K562 (cell line): ENCODE data around the gene LSP1. TPM values are rescaled to one million over a fixed set of nuclear protein-coding genes. Genes with fewer than 3 reads are reported as not detected.

Experiments used
- ATAC-seq: fragments of 200-7000 bp; cut with Tn5 transposase; 3 replicates; pipeline ENCODE4 v1.9.1; 2020; ENCODE audit warnings: moderate library complexity
- BruUV-seq: library from RNA; stranded (reverse); fragments of 400-500 nt; replicated peaks from 2 replicates; lab custom pipeline; 2021; lab: Mats Ljungman, UMichigan
- CTCF ChIA-PET: fragments of 300-600 bp; formaldehyde crosslinking; extraction: SDS; loops from one replicate; lab custom pipeline; 2021; ENCODE audit warnings: low intra/inter-chr PET ratio; lab: Yijun Ruan, JAX
- POLR2A ChIA-PET: fragments of 300-600, 350-650 bp; sonication (Branson Sonifier 250); formaldehyde crosslinking; extraction: SDS; loops from one replicate; lab custom pipeline; 2021; ENCODE audit warnings: antibody characterized with exemption, inconsistent platforms; lab: Yijun Ruan, JAX
- DNase-seq, 4 experiments: peaks; one replicate each; pipeline versions ENCODE4 v3.0.0 to v3.0.0-alpha.2; 2011 to 2018; ENCODE audit warnings: low spot score in 3 of 4, mixed read lengths in 3 of 4; ENCODE audit errors: extremely low read depth in 1 of 4
- FAIRE-seq: peaks from 2 replicates; lab custom pipeline; 2011; peaks lifted over from hg19 to GRCh38; lab: Jason Lieb, UNC
- H2AFZ ChIP-seq: 2 replicates; pipeline ENCODE4 v1.6.0; 2011; ENCODE audit warnings: low read depth, low read length, control low read depth, inconsistent platforms
- H3K27ac ChIP-seq: fragments of 200-600 bp; 3 replicates; pipeline ENCODE4 v1.8.0; 2011; ENCODE audit warnings: low read depth, mild to moderate bottlenecking, control low read depth, inconsistent platforms, low read length, moderate library complexity, mixed read lengths; ENCODE audit errors: extremely low read depth
- H3K27me3 ChIP-seq, 2 experiments: fragments of 300-600 bp in 1 of 2; 2 replicates in 1 of 2; 3 replicates in 1 of 2; pipeline versions ENCODE4 v1.6.0 to v1.8.0; 2011; ENCODE audit warnings: inconsistent platforms in 2 of 2, low read length in 2 of 2, mild to moderate bottlenecking in 1 of 2, mixed read lengths in 1 of 2, moderate library complexity in 1 of 2; ENCODE audit not compliant: control insufficient read depth in 2 of 2, insufficient read depth in 2 of 2
- H3K36me3 ChIP-seq: fragments of 300-600 bp; 3 replicates; pipeline ENCODE4 v1.8.0; 2011; ENCODE audit warnings: mild to moderate bottlenecking, low read length, inconsistent platforms; ENCODE audit not compliant: control insufficient read depth, insufficient read depth
- H3K4me1 ChIP-seq, 2 experiments: fragments of 200-600 bp in 1 of 2; replicated peaks in 1 of 2; 2 replicates in 1 of 2; 3 replicates in 1 of 2; pipeline versions ENCODE4 v1.5.1 to v1.8.0; 2011; ENCODE audit warnings: inconsistent platforms in 2 of 2, low read length in 2 of 2, mild to moderate bottlenecking in 1 of 2, mixed read lengths in 1 of 2, moderate library complexity in 1 of 2; ENCODE audit not compliant: control insufficient read depth in 2 of 2, insufficient read depth in 2 of 2
- H3K4me2 ChIP-seq: 2 replicates; pipeline ENCODE4 v1.6.1; 2011; ENCODE audit warnings: low read length, control low read depth, inconsistent platforms, mixed read lengths; ENCODE audit not compliant: insufficient read depth
- H3K4me3 ChIP-seq: fragments of 200-600 bp; sonication (generic), shearing (Covaris generic); 2 replicates; pipeline ENCODE4 v1.5.1; 2016; ENCODE audit warnings: control low read depth, inconsistent platforms
- H3K79me2 ChIP-seq: fragments of 200-600 bp; 3 replicates; pipeline ENCODE4 v1.8.0; 2011; ENCODE audit warnings: low read length, inconsistent platforms; ENCODE audit not compliant: control insufficient read depth, insufficient read depth
- H3K9ac ChIP-seq, 2 experiments: 2 replicates each; pipeline versions ENCODE4 v1.6.0 to v1.6.1; 2011; ENCODE audit warnings: low read depth in 2 of 2, low read length in 2 of 2, control low read depth in 1 of 2, inconsistent platforms in 1 of 2, mild to moderate bottlenecking in 1 of 2, mixed read lengths in 1 of 2; ENCODE audit not compliant: insufficient read depth in 1 of 2
- H3K9me1 ChIP-seq: one replicate; pipeline ENCODE4 v1.6.0; 2011; ENCODE audit warnings: inconsistent platforms, mild to moderate bottlenecking, low read length, moderate library complexity; ENCODE audit not compliant: control insufficient read depth, insufficient read depth
- H3K9me3 ChIP-seq: replicated peaks from 2 replicates; pipeline ENCODE4 v1.5.1; 2011; ENCODE audit warnings: low read depth, low read length, inconsistent platforms; ENCODE audit not compliant: control insufficient read depth, insufficient read depth
- H4K20me1 ChIP-seq: replicated peaks from 2 replicates; pipeline ENCODE4 v1.6.1; 2011; ENCODE audit warnings: low read length, inconsistent platforms, mixed read lengths; ENCODE audit not compliant: control insufficient read depth, insufficient read depth
- FOXJ3 ChIP-seq: sonication (generic); formaldehyde crosslinking; IDR thresholded peaks from 2 replicates; pipeline ENCODE4 v1.4.0; 2020; ENCODE audit warnings: mild to moderate bottlenecking, missing genetic modification reagents
- NFIC ChIP-seq: fragments of 450-650 bp; IDR thresholded peaks from 2 replicates; pipeline ENCODE4 v1.6.1; 2017; ENCODE audit warnings: mild to moderate bottlenecking, inconsistent platforms
- SOX6 ChIP-seq: fragments of 450-650 bp; IDR thresholded peaks from 2 replicates; pipeline ENCODE4 v1.6.1; 2014; ENCODE audit warnings: mild to moderate bottlenecking
- SUPT5H ChIP-seq: fragments of 450-650 bp; IDR thresholded peaks from 2 replicates; pipeline ENCODE4 v1.6.1; 2016
- ZC3H4 ChIP-seq: sonication (generic); formaldehyde crosslinking; IDR thresholded peaks from 2 replicates; pipeline ENCODE4 v1.9.0; 2021; ENCODE audit warnings: missing genetic modification reagents, borderline replicate concordance
- ZNF133 ChIP-seq: fragments of 250-450 bp; sonication (Bioruptor Pico); IDR thresholded peaks from 2 replicates; pipeline ENCODE4 v1.4.0; 2020; ENCODE audit warnings: mild to moderate bottlenecking
- ZNF589 ChIP-seq: fragments of 200-800 bp; sonication (Bioruptor generic); IDR thresholded peaks from 2 replicates; pipeline ENCODE4 v1.6.1; 2016; ENCODE audit warnings: low read depth, missing genetic modification characterization, missing compliant biosample characterization
- ZNF668 ChIP-seq: fragments of 250-450 bp; sonication (Bioruptor Pico); IDR thresholded peaks from 2 replicates; pipeline ENCODE4 v1.8.0; 2022; ENCODE audit warnings: mild to moderate bottlenecking, inconsistent platforms
- WGBS: fragments of 100-300 bp; shearing (Covaris generic); methylation state at CpG from one replicate; pipeline ENCODE4 v1.1.6; 2016; ENCODE audit warnings: low coverage, mixed read lengths; ENCODE audit not compliant: insufficient coverage; ENCODE audit errors: missing lambda C conversion rate; 5-methylcytosine and 5-hydroxymethylcytosine counted together
- in situ Hi-C: fragments of 300-500 bp; cut with MboI; formaldehyde crosslinking; loops from 4 replicates; pipeline ENCODE4 v1.15.0; 2018; ENCODE audit warnings: inconsistent platforms, mixed read lengths
- intact Hi-C: fragments of 100-400 bp; cut with micrococcal nuclease; formaldehyde crosslinking; loops from 2 replicates; pipeline ENCODE4 v1.14.2; 2022
- polyA plus RNA-seq, 8 experiments: library from polyadenylated mRNA; depleted of rRNA in 4 of 8; stranded (reverse) in 5 of 8; unstranded in 3 of 8; fragments of >200 nt; fragmentation: Nextera tagmentation in 2 of 8; fragmentation: Illumina TruSeq in 1 of 8; extraction: Ambion mirVana in 2 of 8; extraction: Trizol in 1 of 8; gene quantifications; 2 replicates each; pipeline versions ENCODE4 v1.2.1 to v1.2.3, GENCODE V29; 2011 to 2014; ENCODE audit warnings: inconsistent platforms in 1 of 8, missing spikeins in 1 of 8
- total RNA-seq, 7 experiments: library from RNA; depleted of rRNA in 6 of 7; stranded (reverse); fragments of >200 nt in 6 of 7; fragmentation: Illumina TruSeq in 2 of 7; extraction: Trizol in 2 of 7; gene quantifications; 2 replicates each; pipeline versions ENCODE4 v1.2.1 to v1.2.3, GENCODE V29; 2011 to 2021; ENCODE audit warnings: low replicate concordance in 1 of 7
- TF ChIP-seq, protein P1 (sequence below): fragments of 450-650 bp; IDR thresholded peaks from 2 replicates; pipeline ENCODE4 v1.6.1; 2016; ENCODE audit warnings: antibody characterized with exemption
- TF ChIP-seq, protein P2 (sequence below): fragments of 250-450 bp; sonication (Bioruptor Pico); IDR thresholded peaks from 2 replicates; pipeline ENCODE4 v1.6.1; 2021; ENCODE audit warnings: mild to moderate bottlenecking
- TF ChIP-seq, protein P3 (sequence below): fragments of 450-650 bp; formaldehyde crosslinking; IDR thresholded peaks from 2 replicates; pipeline ENCODE4 v1.4.0; 2020; ENCODE audit warnings: mild to moderate bottlenecking, moderate library complexity
- TF ChIP-seq, protein P4 (sequence below), 2 experiments: fragments of 450-650 bp; IDR thresholded peaks; 2 replicates each; pipeline ENCODE4 v1.6.1; 2016; ENCODE audit warnings: mild to moderate bottlenecking in 2 of 2, borderline replicate concordance in 1 of 2, low read depth in 1 of 2, moderate library complexity in 1 of 2

The LSP1 gene
- total and polyA plus RNA-seq, 9 of the 15 experiments (the other 6 are each of a cell fraction or from before 2014, with no cell fraction given), result 0.08 to 2.9 (median 0.65) TPM; not detected in 2

DNA sequence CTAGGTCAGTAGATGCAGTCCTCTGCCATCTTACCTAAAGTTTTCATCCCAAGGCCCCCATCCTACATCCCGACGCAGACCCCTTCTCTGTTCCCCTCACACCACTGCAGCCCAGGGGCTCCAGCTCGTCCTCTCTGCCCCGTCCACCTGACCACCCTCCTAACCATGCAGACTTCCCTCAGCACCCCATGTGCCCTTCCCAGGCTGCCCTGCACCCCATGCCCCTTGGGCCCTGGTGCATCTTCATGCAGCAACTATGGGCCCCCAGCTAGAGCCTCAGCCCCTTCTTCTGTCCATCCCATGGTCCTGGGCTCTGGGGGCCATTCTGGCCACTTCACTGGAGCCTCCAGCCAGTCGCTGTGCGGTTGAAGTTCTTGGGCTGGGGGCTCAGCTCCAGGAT, 35.9 kb downstream of the LSP1 start:
- Histone ChIP-seq H3K27ac (no peak overlapping the region), H3K27me3 (peaks cover 8 to 45% of the 10 kb centered on the region in 2 experiments; a peak in 4 of 5 replicates), H3K79me2 (no peaks in the 10 kb centered on the region), H3K4me3 (no peak overlapping the region), H4K20me1 (peaks cover 4% of the 10 kb centered on the region), H3K36me3 (no peaks in the 10 kb centered on the region), H3K9ac (no peak overlapping the region), H2AFZ (no peak overlapping the region), H3K9me3 (no peaks in the 10 kb centered on the region), H3K4me1 (peaks cover 0 to 9% of the 10 kb centered on the region in 2 experiments; a peak in 1 of 5 replicates), H3K4me2 (no peak overlapping the region), H3K9me1 (no peaks in the 10 kb centered on the region)
- BruUV-seq, result no TSS peak
- no peak for TF ChIP-seq ZNF589 (CRISPR knock-in tag)
- no peak for TF ChIP-seq FOXJ3 (CRISPR knock-in tag)
- TF ChIP-seq ZNF668 (CRISPR knock-in tag), result no peak
- no peak for TF ChIP-seq SOX6
- TF ChIP-seq, protein P1, sequence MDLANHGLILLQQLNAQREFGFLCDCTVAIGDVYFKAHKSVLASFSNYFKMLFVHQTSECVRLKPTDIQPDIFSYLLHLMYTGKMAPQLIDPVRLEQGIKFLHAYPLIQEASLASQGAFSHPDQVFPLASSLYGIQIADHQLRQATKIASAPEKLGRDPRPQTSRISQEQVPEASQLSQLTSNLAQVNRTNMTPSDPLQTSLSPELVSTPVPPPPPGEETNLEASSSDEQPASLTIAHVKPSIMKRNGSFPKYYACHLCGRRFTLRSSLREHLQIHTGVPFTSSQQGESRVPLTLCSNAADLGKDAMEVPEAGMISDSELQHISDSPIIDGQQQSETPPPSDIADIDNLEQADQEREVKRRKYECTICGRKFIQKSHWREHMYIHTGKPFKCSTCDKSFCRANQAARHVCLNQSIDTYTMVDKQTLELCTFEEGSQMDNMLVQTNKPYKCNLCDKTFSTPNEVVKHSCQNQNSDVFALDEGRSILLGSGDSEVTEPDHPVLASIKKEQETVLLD, result no peak
- TF ChIP-seq, protein P2, sequence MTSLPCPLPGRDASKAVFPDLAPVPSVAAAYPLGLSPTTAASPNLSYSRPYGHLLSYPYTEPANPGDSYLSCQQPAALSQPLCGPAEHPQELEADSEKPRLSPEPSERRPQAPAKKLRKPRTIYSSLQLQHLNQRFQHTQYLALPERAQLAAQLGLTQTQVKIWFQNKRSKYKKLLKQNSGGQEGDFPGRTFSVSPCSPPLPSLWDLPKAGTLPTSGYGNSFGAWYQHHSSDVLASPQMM, result no peak
- TF ChIP-seq, protein P3, sequence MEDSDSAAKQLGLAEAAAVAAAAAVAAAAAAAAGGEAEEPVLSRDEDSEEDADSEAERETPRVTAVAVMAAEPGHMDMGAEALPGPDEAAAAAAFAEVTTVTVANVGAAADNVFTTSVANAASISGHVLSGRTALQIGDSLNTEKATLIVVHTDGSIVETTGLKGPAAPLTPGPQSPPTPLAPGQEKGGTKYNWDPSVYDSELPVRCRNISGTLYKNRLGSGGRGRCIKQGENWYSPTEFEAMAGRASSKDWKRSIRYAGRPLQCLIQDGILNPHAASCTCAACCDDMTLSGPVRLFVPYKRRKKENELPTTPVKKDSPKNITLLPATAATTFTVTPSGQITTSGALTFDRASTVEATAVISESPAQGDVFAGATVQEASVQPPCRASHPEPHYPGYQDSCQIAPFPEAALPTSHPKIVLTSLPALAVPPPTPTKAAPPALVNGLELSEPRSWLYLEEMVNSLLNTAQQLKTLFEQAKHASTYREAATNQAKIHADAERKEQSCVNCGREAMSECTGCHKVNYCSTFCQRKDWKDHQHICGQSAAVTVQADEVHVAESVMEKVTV, result no peak
- no peak for TF ChIP-seq ZNF133
- no peak for TF ChIP-seq SUPT5H
- TF ChIP-seq, protein P4, sequence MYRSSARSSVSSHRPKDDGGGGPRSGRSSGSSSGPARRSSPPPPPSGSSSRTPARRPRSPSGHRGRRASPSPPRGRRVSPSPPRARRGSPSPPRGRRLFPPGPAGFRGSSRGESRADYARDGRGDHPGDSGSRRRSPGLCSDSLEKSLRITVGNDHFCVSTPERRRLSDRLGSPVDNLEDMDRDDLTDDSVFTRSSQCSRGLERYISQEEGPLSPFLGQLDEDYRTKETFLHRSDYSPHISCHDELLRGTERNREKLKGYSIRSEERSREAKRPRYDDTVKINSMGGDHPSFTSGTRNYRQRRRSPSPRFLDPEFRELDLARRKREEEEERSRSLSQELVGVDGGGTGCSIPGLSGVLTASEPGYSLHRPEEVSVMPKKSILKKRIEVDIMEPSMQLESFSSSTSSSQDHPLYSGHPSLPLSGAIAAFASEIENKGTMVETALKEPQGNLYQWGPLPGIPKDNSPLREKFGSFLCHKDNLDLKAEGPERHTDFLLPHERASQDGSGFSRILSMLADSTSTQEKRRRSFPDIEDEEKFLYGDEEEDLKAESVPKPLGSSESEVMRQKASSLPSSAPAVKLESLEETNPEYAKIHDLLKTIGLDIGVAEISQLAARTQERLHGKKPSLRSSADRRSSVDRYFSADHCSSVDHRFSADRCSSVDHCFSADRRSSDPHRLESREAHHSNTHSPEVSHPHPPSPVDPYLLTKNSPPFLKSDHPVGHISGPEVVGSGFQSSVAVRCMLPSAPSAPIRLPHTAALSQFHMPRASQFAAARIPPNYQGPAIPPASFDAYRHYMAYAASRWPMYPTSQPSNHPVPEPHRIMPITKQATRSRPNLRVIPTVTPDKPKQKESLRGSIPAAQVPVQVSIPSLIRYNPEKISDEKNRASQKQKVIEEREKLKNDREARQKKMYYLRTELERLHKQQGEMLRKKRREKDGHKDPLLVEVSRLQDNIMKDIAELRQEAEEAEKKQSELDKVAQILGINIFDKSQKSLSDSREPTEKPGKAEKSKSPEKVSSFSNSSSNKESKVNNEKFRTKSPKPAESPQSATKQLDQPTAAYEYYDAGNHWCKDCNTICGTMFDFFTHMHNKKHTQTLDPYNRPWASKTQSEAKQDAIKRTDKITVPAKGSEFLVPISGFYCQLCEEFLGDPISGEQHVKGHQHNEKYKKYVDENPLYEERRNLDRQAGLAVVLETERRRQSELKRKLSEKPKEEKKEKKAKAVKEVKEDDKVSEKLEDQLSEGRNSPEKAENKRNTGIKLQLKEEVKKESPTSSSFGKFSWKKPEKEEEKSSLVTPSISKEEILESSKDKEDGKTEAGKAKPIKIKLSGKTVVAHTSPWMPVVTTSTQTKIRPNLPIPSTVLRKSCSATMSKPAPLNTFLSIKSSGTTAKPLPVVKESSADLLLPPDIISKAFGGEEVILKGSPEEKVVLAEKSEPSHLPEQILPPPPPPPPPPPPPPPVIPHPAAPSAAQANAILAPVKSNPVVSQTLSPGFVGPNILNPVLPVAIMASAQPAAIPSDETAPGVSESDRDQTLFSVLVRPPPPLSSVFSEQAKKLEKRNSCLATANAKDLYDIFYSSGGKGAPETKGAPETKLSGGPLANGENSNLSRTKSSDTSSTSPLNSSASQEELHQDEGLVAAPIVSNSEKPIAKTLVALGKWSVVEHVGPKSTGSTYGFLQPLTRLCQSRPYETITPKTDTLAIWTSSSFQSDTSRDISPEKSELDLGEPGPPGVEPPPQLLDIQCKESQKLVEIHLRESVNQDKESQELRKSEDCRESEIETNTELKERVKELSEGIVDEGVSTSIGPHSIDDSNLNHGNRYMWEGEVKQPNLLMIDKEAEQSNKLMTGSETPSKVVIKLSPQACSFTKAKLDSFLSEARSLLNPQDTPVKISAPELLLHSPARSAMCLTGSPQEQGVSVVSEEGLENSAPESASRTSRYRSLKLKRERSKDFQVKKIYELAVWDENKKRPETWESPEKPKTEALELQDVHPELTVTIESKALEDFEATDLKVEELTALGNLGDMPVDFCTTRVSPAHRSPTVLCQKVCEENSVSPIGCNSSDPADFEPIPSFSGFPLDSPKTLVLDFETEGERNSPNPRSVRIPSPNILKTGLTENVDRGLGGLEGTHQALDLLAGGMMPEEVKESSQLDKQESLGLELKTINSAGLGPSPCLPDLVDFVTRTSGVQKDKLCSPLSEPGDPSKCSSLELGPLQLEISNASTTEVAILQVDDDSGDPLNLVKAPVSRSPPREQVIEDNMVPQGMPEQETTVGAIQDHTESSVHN (IDR thresholded peaks at IDR 0.05; ENCODE audit: borderline replicate concordance in 1 of 2, low read depth in 1 of 2), result no peak
- no peak for TF ChIP-seq ZC3H4 (CRISPR knock-in tag)
- TF ChIP-seq NFIC, result no peak
- ChIA-PET CTCF (no interaction called here), POLR2A (no interaction called here)
- FAIRE-seq (no peak), ATAC-seq (no peak), DNase-seq (no peak)
- in situ Hi-C loops, result no loop called here
- intact Hi-C loops, result no loop called here
- WGBS, result 0% methylated on average over 6 of the region's 6 CpGs
